Activated T-cell treated with anti-CD3 and anti-CD28 coated beads for 48 hours (primary cell): ENCODE results near the gene MMP21.

ENCODE experiments used
- DNase-seq: peaks from one replicate; pipeline ENCODE4 v3.0.0-alpha.2; 2020; ENCODE audit warnings: low read depth

The MMP21 gene

GRCh38 chr10:125792342-125793300 is 17.0 kb upstream of the MMP21 start:
- DNase-seq, result no peak

GRCh38 chr10:125788156-125789034 is 12.8 kb upstream of the MMP21 start:
- no peak for DNase-seq

GRCh38 chr10:125785791-125786190 is 10.2 kb upstream of the MMP21 start:
- no peak for DNase-seq

GRCh38 chr10:125783957-125784356 is 8.3 kb upstream of the MMP21 start:
- DNase-seq, result no peak

GRCh38 chr10:125783408-125783807 is 7.8 kb upstream of the MMP21 start:
- no peak for DNase-seq

GRCh38 chr10:125782616-125783015 is 7.0 kb upstream of the MMP21 start:
- no peak for DNase-seq

GRCh38 chr10:125782054-125782453 is 6.4 kb upstream of the MMP21 start:
- no peak for DNase-seq

GRCh38 chr10:125781374-125781773 is 5.8 kb upstream of the MMP21 start:
- DNase-seq, result no peak

GRCh38 chr10:125779403-125780327 is 4.0 kb upstream of the MMP21 start:
- DNase-seq, result no peak

- no peak for DNase-seq
These were observed 2.9 kb upstream of the MMP21 start for GRCh38 chr10:125778556-125778955.

- DNase-seq, result no peak
These were observed 2.2 kb upstream of the MMP21 start for GRCh38 chr10:125777806-125778205.

GRCh38 chr10:125774581-125775191 is 935 bp downstream of the MMP21 start:
- DNase-seq, result no peak

- no peak for DNase-seq
These were observed 1.7 kb downstream of the MMP21 start for GRCh38 chr10:125773687-125774543.

- DNase-seq, result no peak
These were observed 2.8 kb downstream of the MMP21 start for GRCh38 chr10:125772864-125773180.

- DNase-seq, result no peak
These were observed 3.3 kb downstream of the MMP21 start for GRCh38 chr10:125772112-125772863.

GRCh38 chr10:125770844-125771243 is 4.8 kb downstream of the MMP21 start:
- DNase-seq, result no peak

GRCh38 chr10:125769175-125769574 is 6.4 kb downstream of the MMP21 start:
- DNase-seq, result no peak

GRCh38 chr10:125768219-125768855 is 7.3 kb downstream of the MMP21 start:
- DNase-seq, result no peak

- DNase-seq, result no peak
These were observed 9.1 kb downstream of the MMP21 start for GRCh38 chr10:125766511-125766910.
